DOHH2 (cell line): Measurements from ENCODE around the gene TPPP2.

Experiments used
- CTCF ChIP-seq: fragments of 200-600 bp; sonication (generic); IDR thresholded peaks from one replicate; pipeline ENCODE4 v1.5.1; 2014; ENCODE audit warnings: antibody characterized with exemption, mild to moderate bottlenecking, low read depth, low read length; ENCODE audit not compliant: poor library complexity, severe bottlenecking
- EZH2phosphoT487 ChIP-seq: fragments of 200-600 bp; sonication (generic); IDR thresholded peaks from 2 replicates; pipeline ENCODE4 v1.6.1; 2017; ENCODE audit warnings: borderline replicate concordance, mild to moderate bottlenecking, antibody characterized with exemption, low read length, moderate library complexity, mixed read lengths

GRCh38 chr14:21038441-21039422 is 8.7 kb downstream of the TPPP2 start:
- TF ChIP-seq CTCF (no peak), EZH2phosphoT487 (no peak)
